CD14-positive monocyte (primary cell): ENCODE data around the gene PRKAG3. TPM values are rescaled to one million over a fixed set of nuclear protein-coding genes. Genes with fewer than 3 reads are reported as not detected.
"Not testable (repeated sequence)": the region's sequence is repeated elsewhere in the genome, so short reads cannot be mapped to it uniquely, and the experiment has no call there.

Source experiments
- DNase-seq, 3 donors: peaks; one replicate each; pipeline ENCODE4 v3.0.0-alpha.2; 2011 to 2022
- H2AFZ ChIP-seq: 2 replicates; pipeline ENCODE4 v1.6.0; 2012; ENCODE audit warnings: mild to moderate bottlenecking, low read depth, low read length, inconsistent platforms; ENCODE audit not compliant: insufficient read depth, poor library complexity, severe bottlenecking
- H3K27ac ChIP-seq, 2 donors: 1 replicate in 1 of 2; 2 replicates in 1 of 2; pipeline ENCODE4 v1.5.1; 2012 to 2013; ENCODE audit warnings: low read length in 2 of 2, control low read depth in 1 of 2, inconsistent platforms in 1 of 2, low read depth in 1 of 2, mild to moderate bottlenecking in 1 of 2
- H3K27me3 ChIP-seq, 2 donors: one replicate each; pipeline versions ENCODE4 v1.6.0 to v1.6.1; 2011 to 2013; ENCODE audit warnings: low read length in 2 of 2; ENCODE audit not compliant: control insufficient read depth in 2 of 2, insufficient read depth in 2 of 2
- H3K36me3 ChIP-seq, 2 donors: replicated peaks in 1 of 2; 1 replicate in 1 of 2; 2 replicates in 1 of 2; pipeline versions ENCODE4 v1.5.1 to v1.6.1; 2012 to 2013; ENCODE audit warnings: low read length in 2 of 2, control low read depth in 1 of 2, inconsistent platforms in 1 of 2, mild to moderate bottlenecking in 1 of 2; ENCODE audit not compliant: insufficient read depth in 2 of 2, control insufficient read depth in 1 of 2
- H3K4me1 ChIP-seq, 2 donors: 1 replicate in 1 of 2; 2 replicates in 1 of 2; pipeline versions ENCODE4 v1.5.1 to v1.6.1; 2012 to 2013; ENCODE audit warnings: low read length in 2 of 2, control low read depth in 1 of 2, inconsistent platforms in 1 of 2, mild to moderate bottlenecking in 1 of 2, moderate library complexity in 1 of 2; ENCODE audit not compliant: insufficient read depth in 2 of 2, control insufficient read depth in 1 of 2
- H3K4me2 ChIP-seq: replicated peaks from 2 replicates; pipeline ENCODE3; 2012; ENCODE audit warnings: low read length, moderate library complexity, mild to moderate bottlenecking; ENCODE audit not compliant: poor library complexity, severe bottlenecking; ENCODE audit errors: extremely low read depth
- H3K4me3 ChIP-seq, 3 experiments: fragments of 200-600 bp in 1 of 3; sonication (generic) in 1 of 3; replicated peaks in 1 of 3; 1 replicate in 2 of 3; 2 replicates in 1 of 3; pipeline ENCODE4 v1.5.1; 2011 to 2013; ENCODE audit warnings: low read length in 3 of 3, mild to moderate bottlenecking in 3 of 3, control low read depth in 2 of 3, low read depth in 2 of 3, inconsistent platforms in 1 of 3, moderate library complexity in 1 of 3
- H3K79me2 ChIP-seq: 2 replicates; pipeline ENCODE4 v1.6.0; 2012; ENCODE audit warnings: mild to moderate bottlenecking, control low read depth, inconsistent platforms, low read length, moderate library complexity; ENCODE audit not compliant: insufficient read depth
- H3K9ac ChIP-seq: 2 replicates; pipeline ENCODE4 v1.6.0; 2017; ENCODE audit warnings: low read length, mild to moderate bottlenecking; ENCODE audit not compliant: insufficient read depth, poor library complexity, severe bottlenecking
- H3K9me3 ChIP-seq, 2 donors: replicated peaks in 1 of 2; 1 replicate in 1 of 2; 2 replicates in 1 of 2; pipeline versions ENCODE4 v1.5.1 to v1.6.1; 2012 to 2013; ENCODE audit warnings: low read length in 2 of 2, control low read depth in 1 of 2; ENCODE audit not compliant: control insufficient read depth in 1 of 2, insufficient read depth in 1 of 2
- H4K20me1 ChIP-seq: 2 replicates; pipeline ENCODE4 v1.6.0; 2012; ENCODE audit warnings: mild to moderate bottlenecking, low read length, control low read depth, moderate library complexity; ENCODE audit not compliant: insufficient read depth
- H3K27ac Mint-ChIP-seq, 7 donors: one replicate each; pipeline ENCODE4 v1.8.0; 2020; ENCODE audit warnings: mild to moderate bottlenecking in 7 of 7, mixed read lengths in 7 of 7, moderate library complexity in 6 of 7, inconsistent platforms in 2 of 7
- H3K27me3 Mint-ChIP-seq, 3 donors: one replicate each; pipeline ENCODE4 v1.8.0; 2021 to 2022; ENCODE audit warnings: low read depth in 3 of 3, mild to moderate bottlenecking in 3 of 3, mixed read lengths in 3 of 3, moderate library complexity in 3 of 3, inconsistent platforms in 1 of 3
- H3K36me3 Mint-ChIP-seq, 2 donors: one replicate each; pipeline ENCODE4 v1.8.0; 2020; ENCODE audit warnings: mixed read lengths in 2 of 2, inconsistent platforms in 1 of 2, mild to moderate bottlenecking in 1 of 2
- H3K4me1 Mint-ChIP-seq: one replicate; pipeline ENCODE4 v1.8.0; 2020; ENCODE audit warnings: mild to moderate bottlenecking, mixed read lengths
- H3K4me3 Mint-ChIP-seq, 2 donors: one replicate each; pipeline ENCODE4 v1.8.0; 2020; ENCODE audit warnings: mild to moderate bottlenecking in 2 of 2, mixed read lengths in 2 of 2, moderate library complexity in 1 of 2
- H3K9me3 Mint-ChIP-seq, 7 donors: one replicate each; pipeline ENCODE4 v1.8.0; 2020 to 2022; ENCODE audit warnings: mixed read lengths in 7 of 7, mild to moderate bottlenecking in 6 of 7, moderate library complexity in 6 of 7, inconsistent platforms in 2 of 7
- WGBS: methylation state at CpG from one replicate; pipeline ENCODE4 v1.1.5; 2013; ENCODE audit warnings: missing lambda C conversion rate; ENCODE audit not compliant: insufficient coverage; 5-methylcytosine and 5-hydroxymethylcytosine counted together
- intact Hi-C, 2 donors: fragments of 100-400 bp; cut with micrococcal nuclease; formaldehyde crosslinking; loops; one replicate each; pipeline versions ENCODE4 v1.15.0 to v1.15.1; 2023
- polyA plus RNA-seq, 3 donors: library from polyadenylated mRNA; depleted of rRNA in 1 of 3; unstranded in 2 of 3; stranded (reverse) in 1 of 3; fragments of 300-500 nt in 2 of 3; fragments of >200 nt in 1 of 3; fragmentation: Illumina TruSeq in 2 of 3; gene quantifications; 1 replicate in 2 of 3; 2 replicates in 1 of 3; pipeline ENCODE4 v1.2.3, GENCODE V29; 2012 to 2021
- TF ChIP-seq, protein P1 (sequence below): fragments of 200-600 bp; IDR thresholded peaks from one replicate; pipeline ENCODE4 v1.8.0; 2022; ENCODE audit warnings: antibody characterized with exemption, mild to moderate bottlenecking

The PRKAG3 gene
- polyA plus RNA-seq, 3 donors = not detected

DNA sequence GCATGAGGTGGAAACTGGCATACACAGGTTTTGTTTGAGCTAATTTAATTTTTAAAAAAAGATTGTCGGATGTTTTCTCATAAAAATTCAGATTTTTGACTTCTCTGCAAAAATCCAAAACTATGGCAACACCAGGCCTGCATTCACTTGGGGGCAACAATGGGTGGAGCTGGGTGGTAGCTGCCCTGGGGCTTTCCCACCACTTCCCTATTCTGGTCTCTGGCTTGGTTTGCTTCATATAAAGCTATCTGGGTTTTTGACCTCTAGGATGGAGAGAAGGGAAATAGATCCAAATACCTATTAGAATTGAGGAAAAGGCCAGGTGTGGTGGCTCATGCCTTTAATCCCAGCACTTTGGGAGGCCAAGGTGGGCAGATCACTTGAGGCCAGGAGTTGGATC is 55.1 kb downstream of the PRKAG3 start:
- no CpG with 5 or more reads among the region's 1 CpG for WGBS
- H3K4me1 Mint-ChIP-seq = peaks cover 26% of the 10 kb centered on the region

DNA sequence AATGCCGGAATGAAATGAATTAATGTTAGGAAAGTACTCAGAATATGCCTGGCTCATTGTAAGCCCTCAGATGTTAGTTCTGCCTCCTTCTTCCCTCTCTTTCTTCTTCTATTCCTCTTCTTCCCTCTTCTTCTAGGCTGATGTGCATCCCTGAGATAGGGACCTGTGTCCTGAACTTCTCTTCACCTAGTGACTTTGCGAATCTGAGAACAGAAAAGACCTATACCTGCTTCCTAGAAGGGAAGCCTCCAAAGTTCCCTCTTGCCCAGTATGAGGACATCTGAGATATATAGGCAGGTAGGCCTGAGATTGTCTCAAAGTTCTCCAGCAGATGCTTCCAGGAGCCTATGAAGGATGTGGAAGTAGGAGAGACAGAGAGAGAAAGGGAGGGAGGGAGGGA is 57.7 kb downstream of the PRKAG3 start:
- no CpG with 5 or more reads among the region's 2 CpGs for WGBS
- Histone ChIP-seq H4K20me1 (no peaks in the 10 kb centered on the region), H3K79me2 (no peaks in the 10 kb centered on the region), H3K4me2 (no peak overlapping the region), H3K27me3 (no peaks in the 10 kb centered on the region), H3K9ac (no peak overlapping the region), H3K4me3 (no peak overlapping the region), H3K36me3 (peaks cover 0 to 6% of the 10 kb centered on the region in 2 donors), H3K27ac (no peak overlapping the region), H2AFZ (no peak overlapping the region), H3K4me1 (peaks cover 12% of the 10 kb centered on the region in 2 donors), H3K9me3 (peaks cover 14 to 18% of the 10 kb centered on the region in 2 donors)
- intact Hi-C loops = no loop called here
- TF ChIP-seq, protein P1, sequence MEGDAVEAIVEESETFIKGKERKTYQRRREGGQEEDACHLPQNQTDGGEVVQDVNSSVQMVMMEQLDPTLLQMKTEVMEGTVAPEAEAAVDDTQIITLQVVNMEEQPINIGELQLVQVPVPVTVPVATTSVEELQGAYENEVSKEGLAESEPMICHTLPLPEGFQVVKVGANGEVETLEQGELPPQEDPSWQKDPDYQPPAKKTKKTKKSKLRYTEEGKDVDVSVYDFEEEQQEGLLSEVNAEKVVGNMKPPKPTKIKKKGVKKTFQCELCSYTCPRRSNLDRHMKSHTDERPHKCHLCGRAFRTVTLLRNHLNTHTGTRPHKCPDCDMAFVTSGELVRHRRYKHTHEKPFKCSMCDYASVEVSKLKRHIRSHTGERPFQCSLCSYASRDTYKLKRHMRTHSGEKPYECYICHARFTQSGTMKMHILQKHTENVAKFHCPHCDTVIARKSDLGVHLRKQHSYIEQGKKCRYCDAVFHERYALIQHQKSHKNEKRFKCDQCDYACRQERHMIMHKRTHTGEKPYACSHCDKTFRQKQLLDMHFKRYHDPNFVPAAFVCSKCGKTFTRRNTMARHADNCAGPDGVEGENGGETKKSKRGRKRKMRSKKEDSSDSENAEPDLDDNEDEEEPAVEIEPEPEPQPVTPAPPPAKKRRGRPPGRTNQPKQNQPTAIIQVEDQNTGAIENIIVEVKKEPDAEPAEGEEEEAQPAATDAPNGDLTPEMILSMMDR = no peak
- peaks cover 18% of the 10 kb centered on the region for H3K4me1 Mint-ChIP-seq
- peaks cover 31 to 51% of the 10 kb centered on the region in 2 donors for H3K36me3 Mint-ChIP-seq
- H3K4me3 Mint-ChIP-seq = no peak overlapping the region
- H3K27me3 Mint-ChIP-seq = peaks cover 3 to 18% (median 4%) of the 10 kb centered on the region in 3 donors
- H3K27ac Mint-ChIP-seq = peak overlapping the region in 2 of 7 donors; percentile 53 to 61
- DNase-seq = no peak
- peaks cover 26 to 44% (median 35%) of the 10 kb centered on the region in 7 donors for H3K9me3 Mint-ChIP-seq

More for the DNA sequence above, 55.1 kb downstream of the PRKAG3 start:
- Histone ChIP-seq H3K27me3 (peaks cover 6 to 20% of the 10 kb centered on the region in 2 donors), H3K4me2 (no peak overlapping the region), H3K36me3 (peaks cover 0 to 6% of the 10 kb centered on the region in 2 donors), H3K9ac (no peak overlapping the region), H2AFZ (no peak overlapping the region), H3K9me3 (peaks cover 14 to 18% of the 10 kb centered on the region in 2 donors), H3K4me1 (peaks cover 18 to 22% of the 10 kb centered on the region in 2 donors), H3K79me2 (no peaks in the 10 kb centered on the region), H3K4me3 (no peak overlapping the region), H4K20me1 (no peaks in the 10 kb centered on the region), H3K27ac (peak overlapping the region; percentile 39 to 73)
- H3K27me3 Mint-ChIP-seq = peaks cover 20 to 35% (median 28%) of the 10 kb centered on the region in 3 donors
- H3K36me3 Mint-ChIP-seq = peaks cover 31 to 47% of the 10 kb centered on the region in 2 donors
- peak overlapping the region; percentile 67 to 92 (median 76) for H3K27ac Mint-ChIP-seq
- DNase-seq = peak in 1 of 3 donors; percentile 43
- H3K4me3 Mint-ChIP-seq = peak overlapping the region in 1 of 2 donors; percentile 23
- intact Hi-C loops = no loop called here
- TF ChIP-seq, protein P1 = no peak
- H3K9me3 Mint-ChIP-seq = peaks cover 24 to 49% (median 32%) of the 10 kb centered on the region in 7 donors

DNA sequence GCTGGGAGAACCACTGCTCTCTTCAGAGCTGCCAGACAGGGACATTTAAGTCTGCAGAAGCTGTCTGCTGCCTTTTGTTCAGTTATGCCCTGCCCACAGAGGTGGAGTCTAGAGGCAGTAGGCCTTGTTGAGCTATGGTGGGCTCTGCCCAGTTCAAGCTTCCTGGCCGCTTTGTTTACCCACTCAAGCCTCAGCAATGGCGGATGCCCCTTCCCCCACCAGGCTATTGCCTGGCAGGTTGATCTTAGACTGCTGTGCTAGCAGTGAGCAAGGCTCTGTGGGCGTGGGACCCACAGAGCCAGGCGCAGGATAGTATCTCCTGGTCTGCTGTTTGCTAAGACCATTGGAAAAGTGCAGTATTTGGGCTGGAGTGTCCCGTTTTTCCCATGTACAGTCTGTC is 58.8 kb downstream of the PRKAG3 start:
- H3K4me3 Mint-ChIP-seq, H3K9ac ChIP-seq, H4K20me1 ChIP-seq, H3K4me2 ChIP-seq, H3K27ac ChIP-seq, H3K4me3 ChIP-seq, H3K27me3 ChIP-seq, DNase-seq, H3K27ac Mint-ChIP-seq, intact Hi-C loops, H3K79me2 ChIP-seq, H2AFZ ChIP-seq, H3K36me3 ChIP-seq: not testable (repeated sequence)
- Mint-ChIP-seq H3K27me3 (peaks cover 0 to 13% (median 2%) of the 10 kb centered on the region in 3 donors), H3K4me1 (peaks cover 21% of the 10 kb centered on the region), H3K36me3 (peaks cover 29 to 43% of the 10 kb centered on the region in 2 donors), H3K9me3 (peaks cover 21 to 34% (median 30%) of the 10 kb centered on the region in 7 donors)
- 93% methylated on average over 2 of the region's 5 CpGs for WGBS
- Histone ChIP-seq H3K9me3 (peaks cover 10 to 15% of the 10 kb centered on the region in 2 donors), H3K4me1 (peaks cover 12% of the 10 kb centered on the region in 2 donors)
